PFSK-1 (cell line): Measurements from ENCODE around the gene MED9.

Source experiments
- POLR2AphosphoS5 ChIP-seq: IDR thresholded peaks from 2 replicates; pipeline ENCODE4 v1.6.1; 2012; ENCODE audit warnings: low read depth, mild to moderate bottlenecking, control low read depth, low read length, moderate library complexity
- SIN3A ChIP-seq: IDR thresholded peaks from 2 replicates; pipeline ENCODE4 v1.6.1; 2012; ENCODE audit warnings: mild to moderate bottlenecking, low read length, moderate library complexity, borderline replicate concordance; ENCODE audit not compliant: insufficient read depth
- TAF1 ChIP-seq: IDR thresholded peaks from 2 replicates; pipeline ENCODE4 v1.6.1; 2012; ENCODE audit warnings: low read length, control low read depth, borderline replicate concordance; ENCODE audit not compliant: insufficient read depth

DNA sequence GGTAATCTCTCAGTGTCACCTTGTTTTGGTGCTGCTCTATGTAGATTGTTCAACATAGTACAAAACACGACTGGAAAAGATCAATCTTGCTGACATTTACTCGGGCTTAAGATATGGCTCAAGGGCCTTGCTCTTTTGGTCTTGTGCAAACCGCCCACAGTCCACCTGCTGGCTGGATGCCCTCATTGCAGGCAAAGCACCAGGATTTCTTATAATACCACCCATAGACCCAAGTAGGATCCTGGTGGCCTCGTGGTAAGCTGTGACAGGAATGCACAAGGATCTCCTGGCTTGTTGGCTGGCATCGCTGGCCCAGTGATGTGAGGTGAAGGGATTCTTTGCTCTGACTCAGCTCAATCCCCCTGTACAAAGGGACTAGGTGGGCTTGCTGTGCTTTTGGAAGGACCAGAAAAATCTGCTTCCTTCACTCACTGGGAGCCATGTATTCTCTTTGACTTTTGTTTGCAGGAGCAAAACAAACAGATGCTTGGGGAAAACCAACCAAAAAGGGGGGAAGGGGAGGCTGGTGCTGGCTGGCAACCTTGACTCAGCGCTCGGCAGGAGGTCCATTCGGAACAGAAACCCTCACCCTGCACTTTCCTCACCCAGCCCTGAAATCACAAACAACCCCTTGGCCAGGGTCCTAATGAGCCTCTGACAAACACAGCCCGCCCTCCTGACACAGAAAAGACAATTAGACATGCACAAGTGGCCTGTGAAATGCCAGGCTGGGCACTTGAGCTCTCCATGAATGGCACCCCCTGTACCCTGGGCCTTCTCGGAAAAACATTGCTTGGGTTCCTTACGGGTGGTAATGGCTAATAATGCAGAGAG, 36.6 kb upstream of the MED9 start:
- TF ChIP-seq POLR2AphosphoS5 (no peak), SIN3A (no peak), TAF1 (no peak)
